NCI-H146 (cell line): ENCODE data around the gene ADAMTS16.

Experiments
- DNase-seq: peaks from one replicate; lab custom pipeline; 2025; lab: John Stamatoyannopoulos, UW

ADAMTS16 gene

GRCh38 chr5:5183189-5183699, 43.1 kb downstream of the ADAMTS16 start:
- DNase-seq, result no peak

- DNase-seq, result no peak
These were observed 43.8 kb downstream of the ADAMTS16 start for GRCh38 chr5:5183933-5184332.

GRCh38 chr5:5188376-5189050, 48.4 kb downstream of the ADAMTS16 start:
- DNase-seq, result peak; percentile 70

- DNase-seq, result no peak
These were observed 48.9 kb downstream of the ADAMTS16 start for GRCh38 chr5:5189051-5189430.

- no peak for DNase-seq
These were observed 51.8 kb downstream of the ADAMTS16 start for GRCh38 chr5:5191906-5192305.

- no peak for DNase-seq
These were observed 52.6 kb downstream of the ADAMTS16 start for GRCh38 chr5:5192681-5193080.

- DNase-seq, result no peak
These were observed 55.2 kb downstream of the ADAMTS16 start for GRCh38 chr5:5195128-5195918.

- no peak for DNase-seq
These were observed 58.0 kb downstream of the ADAMTS16 start for GRCh38 chr5:5198135-5198534.

GRCh38 chr5:5198815-5199214, 58.7 kb downstream of the ADAMTS16 start:
- DNase-seq, result no peak

GRCh38 chr5:5199495-5199894, 59.4 kb downstream of the ADAMTS16 start:
- no peak for DNase-seq

GRCh38 chr5:5200133-5200532, 60.0 kb downstream of the ADAMTS16 start:
- DNase-seq, result no peak

- no peak for DNase-seq
These were observed 62.2 kb downstream of the ADAMTS16 start for GRCh38 chr5:5202321-5202720.

GRCh38 chr5:5203451-5203850, 63.3 kb downstream of the ADAMTS16 start:
- no peak for DNase-seq

- DNase-seq, result no peak
These were observed 67.7 kb downstream of the ADAMTS16 start for GRCh38 chr5:5207828-5208227.

- DNase-seq, result no peak
These were observed 69.0 kb downstream of the ADAMTS16 start for GRCh38 chr5:5209089-5209488.

- DNase-seq, result no peak
These were observed 69.6 kb downstream of the ADAMTS16 start for GRCh38 chr5:5209510-5210286.

- DNase-seq, result no peak
These were observed 77.2 kb downstream of the ADAMTS16 start for GRCh38 chr5:5217371-5217770.

- no peak for DNase-seq
These were observed 78.3 kb downstream of the ADAMTS16 start for GRCh38 chr5:5218396-5218795.

- DNase-seq, result no peak
These were observed 79.4 kb downstream of the ADAMTS16 start for GRCh38 chr5:5219541-5219940.

- no peak for DNase-seq
These were observed 80.9 kb downstream of the ADAMTS16 start for GRCh38 chr5:5220901-5221631.

GRCh38 chr5:5221724-5222123, 81.6 kb downstream of the ADAMTS16 start:
- DNase-seq, result no peak

- DNase-seq, result no peak
These were observed 91.4 kb downstream of the ADAMTS16 start for GRCh38 chr5:5231576-5231975.
